A549 (cell line): ENCODE results near the gene ARHGAP27. TPM values are rescaled to one million over a fixed set of nuclear protein-coding genes. Genes with fewer than 3 reads are reported as not detected.
A peak's percentile ranks its signal among the peaks of the same experiment; 100 is the strongest.

ENCODE experiments used
- ATAC-seq, 2 experiments: fragments of 200-7000 bp in 1 of 2; fragments of >200 bp in 1 of 2; cut with Nextera tagmentation in 1 of 2; cut with Tn5 transposase in 1 of 2; 3 replicates each; pipeline versions ENCODE4 v1.8.0 to v1.9.1; 2018 to 2020; ENCODE audit warnings: mild to moderate bottlenecking in 1 of 2, moderate library complexity in 1 of 2
- CTCF ChIA-PET: fragments of 300-600 bp; sonication (Branson Sonifier 250); formaldehyde crosslinking; extraction: SDS; loops from one replicate; lab custom pipeline; 2021; ENCODE audit warnings: antibody characterized with exemption, inconsistent platforms; lab: Yijun Ruan, JAX
- POLR2A ChIA-PET: fragments of 350-600 bp; formaldehyde crosslinking; extraction: SDS; loops from one replicate; lab custom pipeline; 2021; ENCODE audit warnings: antibody characterized with exemption, inconsistent platforms; lab: Yijun Ruan, JAX
- DNase-seq, 2 experiments: peaks; one replicate each; pipeline versions ENCODE4 v3.0.0 to v3.0.0-alpha.2; 2011 to 2016; ENCODE audit warnings: low read depth in 1 of 2, low spot score in 1 of 2
- FAIRE-seq: peaks from 2 replicates; lab custom pipeline; 2011; peaks lifted over from hg19 to GRCh38; lab: Jason Lieb, UNC
- H3K27ac ChIP-seq, 2 experiments: fragments of >200 bp; sonication (Bioruptor Twin); formaldehyde crosslinking; 3 replicates each; pipeline ENCODE4 v1.5.1; 2016 to 2017
- H3K4me1 ChIP-seq: fragments of >200 bp; sonication (Bioruptor Twin); formaldehyde crosslinking; 3 replicates; pipeline ENCODE4 v1.6.1; 2016
- H3K4me2 ChIP-seq: fragments of >200 bp; sonication (Bioruptor Twin); formaldehyde crosslinking; 3 replicates; pipeline ENCODE4 v1.6.1; 2016
- H3K4me3 ChIP-seq: fragments of >200 bp; sonication (Bioruptor Twin); formaldehyde crosslinking; 3 replicates; pipeline ENCODE4 v1.5.1; 2016
- H3K9me3 ChIP-seq: fragments of >200 bp; sonication (Bioruptor Twin); formaldehyde crosslinking; 3 replicates; pipeline ENCODE4 v1.6.1; 2016
- ATOH8 ChIP-seq: fragments of 250-450 bp; sonication (Bioruptor Pico); IDR thresholded peaks from 2 replicates; pipeline ENCODE4 v1.5.0; 2020; ENCODE audit warnings: low read depth, mild to moderate bottlenecking, moderate library complexity
- BCL3 ChIP-seq: fragments of >200 bp; sonication (Bioruptor Twin); formaldehyde crosslinking; IDR thresholded peaks from 3 replicates; pipeline ENCODE4 v1.6.1; 2016
- CBX8 ChIP-seq: fragments of 200-600 bp; sonication (generic); IDR thresholded peaks from 2 replicates; pipeline ENCODE4 v1.6.1; 2016
- EHMT2 ChIP-seq: fragments of 200-600 bp; sonication (generic); IDR thresholded peaks from 2 replicates; pipeline ENCODE4 v1.6.1; 2016; ENCODE audit warnings: antibody characterized with exemption, low read depth, mild to moderate bottlenecking, moderate library complexity
- FOSB ChIP-seq: fragments of 250-450 bp; sonication (Bioruptor Pico); IDR thresholded peaks from 2 replicates; pipeline ENCODE4 v1.5.0; 2020; ENCODE audit warnings: mild to moderate bottlenecking, moderate library complexity
- HEYL ChIP-seq: fragments of 250-450 bp; sonication (Bioruptor Pico); IDR thresholded peaks from 2 replicates; pipeline ENCODE4 v1.8.0; 2021; ENCODE audit warnings: mild to moderate bottlenecking, moderate library complexity
- HOXA7 ChIP-seq: fragments of 250-450 bp; sonication (Bioruptor Pico); IDR thresholded peaks from 2 replicates; pipeline ENCODE4 v1.5.0; 2020; ENCODE audit warnings: mild to moderate bottlenecking, moderate library complexity
- HOXB13 ChIP-seq: fragments of 250-450 bp; sonication (Bioruptor Pico); IDR thresholded peaks from 2 replicates; pipeline ENCODE4 v1.5.0; 2020; ENCODE audit warnings: low read depth, mild to moderate bottlenecking, moderate library complexity
- HOXB5 ChIP-seq: fragments of 250-450 bp; sonication (Bioruptor Pico); IDR thresholded peaks from 2 replicates; pipeline ENCODE4 v1.5.0; 2020; ENCODE audit warnings: mild to moderate bottlenecking, moderate library complexity
- JUN ChIP-seq, 2 experiments: fragments of >200 bp; sonication (Bioruptor Twin); formaldehyde crosslinking; IDR thresholded peaks; 2 replicates in 1 of 2; 3 replicates in 1 of 2; pipeline ENCODE4 v1.6.1; 2016 to 2017
- KDM1A ChIP-seq: fragments of 200-600 bp; sonication (generic); IDR thresholded peaks from 2 replicates; pipeline ENCODE4 v1.6.1; 2016; ENCODE audit warnings: low read depth, mild to moderate bottlenecking
- MAFK ChIP-seq: fragments of 450-650 bp; IDR thresholded peaks from 2 replicates; pipeline ENCODE4 v1.6.1; 2014; ENCODE audit not compliant: partially characterized antibody
- MAX ChIP-seq: IDR thresholded peaks from 2 replicates; pipeline ENCODE4 v1.6.1; 2012
- MAZ ChIP-seq: fragments of 150-350 bp; IDR thresholded peaks from 2 replicates; pipeline ENCODE4 v1.6.1; 2014; ENCODE audit warnings: antibody characterized with exemption, low read depth, low read length, borderline replicate concordance
- MYC ChIP-seq: IDR thresholded peaks from 2 replicates; pipeline ENCODE4 v1.6.1; 2012; ENCODE audit warnings: mild to moderate bottlenecking, inconsistent platforms, low read length, improper control_type of control experiment, borderline replicate concordance
- POLR2AphosphoS2 ChIP-seq: conservative IDR thresholded peaks from 2 replicates; pipeline ENCODE4 v1.6.1; 2012; ENCODE audit warnings: low read length, improper control_type of control experiment, inconsistent platforms
- RAD21 ChIP-seq, 2 experiments: fragments of >200 bp in 1 of 2; sonication (Bioruptor Twin) in 1 of 2; formaldehyde crosslinking in 1 of 2; IDR thresholded peaks in 1 of 2; conservative IDR thresholded peaks in 1 of 2; 2 replicates in 1 of 2; 3 replicates in 1 of 2; pipeline ENCODE4 v1.6.1; 2012 to 2018; ENCODE audit warnings: inconsistent platforms in 1 of 2
- RCOR1 ChIP-seq: fragments of 150-350 bp; IDR thresholded peaks from 2 replicates; pipeline ENCODE4 v1.6.1; 2014; ENCODE audit warnings: antibody characterized with exemption, low read length, low read depth
- RNF2 ChIP-seq: fragments of 200-600 bp; sonication (generic); IDR thresholded peaks from 2 replicates; pipeline ENCODE4 v1.6.1; 2016; ENCODE audit warnings: low read depth, mild to moderate bottlenecking, antibody characterized with exemption, moderate library complexity, borderline replicate concordance
- TFCP2L1 ChIP-seq: fragments of 250-450 bp; sonication (Bioruptor Pico); IDR thresholded peaks from 2 replicates; pipeline ENCODE4 v1.5.0; 2021; ENCODE audit warnings: mild to moderate bottlenecking
- ZFP36 ChIP-seq: fragments of 450-650 bp; IDR thresholded peaks from 2 replicates; pipeline ENCODE4 v1.6.1; 2014; ENCODE audit warnings: borderline replicate concordance; ENCODE audit not compliant: partially characterized antibody
- ZSCAN20 ChIP-seq: fragments of 250-450 bp; sonication (Bioruptor Pico); IDR thresholded peaks from 2 replicates; pipeline ENCODE4 v1.8.0; 2022; ENCODE audit warnings: mild to moderate bottlenecking, moderate library complexity
- WGBS: methylation state at CpG from one replicate; pipeline ENCODE4 v1.1.6; 2017; ENCODE audit errors: missing lambda C conversion rate; 5-methylcytosine and 5-hydroxymethylcytosine counted together
- polyA plus RNA-seq, 4 experiments: library from polyadenylated mRNA; depleted of rRNA in 3 of 4; stranded (reverse); fragments of >200 nt; fragmentation: RNase III in 1 of 4; extraction: RNeasy Plus Mini Kit Qiagen cat#74134 plus additional on column Dnase treatment in 1 of 4; gene quantifications; 2 replicates in 3 of 4; 3 replicates in 1 of 4; pipeline ENCODE4 v1.2.3, GENCODE V29; 2011 to 2017
- TF ChIP-seq, protein P1 (sequence below): fragments of >200 bp; sonication (Bioruptor Twin); formaldehyde crosslinking; IDR thresholded peaks from 2 replicates; pipeline ENCODE4 v1.6.1; 2016
- TF ChIP-seq, protein P2 (sequence below): fragments of 450-650 bp; IDR thresholded peaks from 2 replicates; pipeline ENCODE4 v1.6.1; 2014; ENCODE audit warnings: antibody characterized with exemption
- TF ChIP-seq, protein P3 (sequence below): fragments of 250-450 bp; sonication (Bioruptor Pico); IDR thresholded peaks from 2 replicates; pipeline ENCODE4 v1.5.0; 2021; ENCODE audit warnings: mild to moderate bottlenecking, moderate library complexity, borderline replicate concordance
- TF ChIP-seq, protein P4 (sequence below): fragments of 200-600 bp; sonication (generic); IDR thresholded peaks from 2 replicates; pipeline ENCODE4 v1.6.1; 2016; ENCODE audit warnings: antibody characterized with exemption, mild to moderate bottlenecking, moderate library complexity
- TF ChIP-seq, protein P5 (sequence below): IDR thresholded peaks from 2 replicates; pipeline ENCODE4 v1.6.1; 2012; ENCODE audit warnings: low read depth, borderline replicate concordance

Gene ARHGAP27
- polyA plus RNA-seq, 2 of the 4 experiments (the other 2 are of a cell fraction) = 10.0 to 16.4 TPM

DNA sequence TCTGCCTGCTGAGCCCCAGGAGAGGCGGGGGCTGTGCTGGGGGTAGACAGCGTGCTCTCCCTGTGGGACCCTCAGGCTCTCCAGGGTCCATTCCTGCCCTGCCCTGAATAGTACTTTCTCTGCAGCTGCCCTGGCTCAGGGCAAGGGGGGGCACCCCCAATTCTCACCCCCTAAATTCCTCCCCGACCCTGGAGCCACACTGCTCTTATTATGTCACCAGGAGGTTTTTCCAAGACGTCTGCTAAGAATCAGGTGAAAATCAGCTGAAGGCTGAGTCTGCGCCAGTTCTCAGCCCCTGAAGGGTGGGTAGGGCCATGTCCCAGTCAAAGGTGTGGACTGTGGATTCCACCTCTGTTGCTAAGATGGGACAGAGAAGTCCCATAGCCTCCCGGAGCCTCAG is 66.0 kb downstream of the ARHGAP27 start:
- TF ChIP-seq MAX (no peak), CBX8 (no peak), FOSB (no peak), HOXA7 (CRISPR knock-in tag) (no peak), ATOH8 (CRISPR knock-in tag) (no peak), JUN (IDR thresholded peaks at IDR 0.05) (no peak), BCL3 (no peak), HEYL (CRISPR knock-in tag) (no peak), RNF2 (no peak), ZSCAN20 (CRISPR knock-in tag) (no peak), TFCP2L1 (CRISPR knock-in tag) (no peak), RCOR1 (no peak), HOXB5 (CRISPR knock-in tag) (no peak), HOXB13 (no peak), POLR2AphosphoS2 (no peak), MYC (no peak)
- TF ChIP-seq, protein P1, sequence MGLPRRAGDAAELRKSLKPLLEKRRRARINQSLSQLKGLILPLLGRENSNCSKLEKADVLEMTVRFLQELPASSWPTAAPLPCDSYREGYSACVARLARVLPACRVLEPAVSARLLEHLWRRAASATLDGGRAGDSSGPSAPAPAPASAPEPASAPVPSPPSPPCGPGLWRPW = no peak
- TF ChIP-seq, protein P2, sequence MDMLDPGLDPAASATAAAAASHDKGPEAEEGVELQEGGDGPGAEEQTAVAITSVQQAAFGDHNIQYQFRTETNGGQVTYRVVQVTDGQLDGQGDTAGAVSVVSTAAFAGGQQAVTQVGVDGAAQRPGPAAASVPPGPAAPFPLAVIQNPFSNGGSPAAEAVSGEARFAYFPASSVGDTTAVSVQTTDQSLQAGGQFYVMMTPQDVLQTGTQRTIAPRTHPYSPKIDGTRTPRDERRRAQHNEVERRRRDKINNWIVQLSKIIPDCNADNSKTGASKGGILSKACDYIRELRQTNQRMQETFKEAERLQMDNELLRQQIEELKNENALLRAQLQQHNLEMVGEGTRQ = no peak
- TF ChIP-seq, protein P3, sequence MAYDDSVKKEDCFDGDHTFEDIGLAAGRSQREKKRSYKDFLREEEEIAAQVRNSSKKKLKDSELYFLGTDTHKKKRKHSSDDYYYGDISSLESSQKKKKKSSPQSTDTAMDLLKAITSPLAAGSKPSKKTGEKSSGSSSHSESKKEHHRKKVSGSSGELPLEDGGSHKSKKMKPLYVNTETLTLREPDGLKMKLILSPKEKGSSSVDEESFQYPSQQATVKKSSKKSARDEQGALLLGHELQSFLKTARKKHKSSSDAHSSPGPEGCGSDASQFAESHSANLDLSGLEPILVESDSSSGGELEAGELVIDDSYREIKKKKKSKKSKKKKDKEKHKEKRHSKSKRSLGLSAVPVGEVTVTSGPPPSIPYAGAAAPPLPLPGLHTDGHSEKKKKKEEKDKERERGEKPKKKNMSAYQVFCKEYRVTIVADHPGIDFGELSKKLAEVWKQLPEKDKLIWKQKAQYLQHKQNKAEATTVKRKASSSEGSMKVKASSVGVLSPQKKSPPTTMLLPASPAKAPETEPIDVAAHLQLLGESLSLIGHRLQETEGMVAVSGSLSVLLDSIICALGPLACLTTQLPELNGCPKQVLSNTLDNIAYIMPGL (CRISPR knock-in tag) = no peak
- ATAC-seq = no peak
- no peak for FAIRE-seq
- ChIA-PET POLR2A (interaction anchor here (0.6 to 0.7 kb wide), 4 partner anchors 47 to 219 kb away, joined by 3 to 5 read pairs (median 3); partner anchors contain the start of gene HEXIM1), CTCF (interaction anchor here (0.8 to 18.2 kb wide), 11 partner anchors 9 to 131 kb away, joined by 3 to 294 read pairs (median 4); partner anchors contain the start of gene MAP3K14)
- no peak overlapping the region for H3K4me3 ChIP-seq
- 89% methylated on average over 6 of the region's 6 CpGs for WGBS
- no peaks in the 10 kb centered on the region for H3K9me3 ChIP-seq
- DNase-seq = no peak
- H3K27ac ChIP-seq = peak overlapping the region; percentile 48 to 97; a peak in 4 of 6 replicates
- H3K4me1 ChIP-seq = peaks cover 51% of the 10 kb centered on the region
- no peak overlapping the region for H3K4me2 ChIP-seq

DNA sequence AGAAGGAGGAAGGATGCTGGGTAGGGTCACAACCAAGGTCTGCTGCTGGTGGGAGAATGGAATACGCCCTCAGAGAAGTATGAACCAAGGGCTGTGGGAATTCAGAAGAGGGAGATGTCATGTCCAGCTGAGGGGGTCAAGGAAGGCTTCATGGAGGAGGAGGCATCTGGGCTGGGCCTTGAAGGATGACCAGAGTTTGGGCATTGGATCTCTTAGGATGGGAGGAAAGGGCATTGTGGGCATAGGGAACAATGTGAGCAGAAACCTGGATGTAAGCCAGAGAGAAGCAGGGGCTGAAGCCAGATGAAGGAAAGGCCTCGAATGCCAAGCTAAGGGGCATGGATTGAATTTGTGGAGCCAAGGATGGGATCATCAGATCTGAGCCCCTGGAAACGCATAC is 66.6 kb downstream of the ARHGAP27 start:
- peak; percentile 28 for FAIRE-seq
- POLR2A ChIA-PET = interaction anchor here (0.6 to 1.0 kb wide), 3 partner anchors 47 to 72 kb away, joined by 3 read pairs; no protein-coding TSS in a partner anchor
- CTCF ChIA-PET = interaction anchor here (0.8 to 18.2 kb wide), 10 partner anchors 15 to 231 kb away, joined by 3 to 294 read pairs (median 4); partner anchors contain the start of genes ACBD4 and MAP3K14
- H3K4me2 ChIP-seq = no peak overlapping the region
- DNase-seq = no peak
- ATAC-seq = no peak
- peak overlapping the region; percentile 30 to 97; a peak in 5 of 6 replicates for H3K27ac ChIP-seq
- H3K9me3 ChIP-seq = no peaks in the 10 kb centered on the region
- H3K4me3 ChIP-seq = no peak overlapping the region
- peaks cover 47% of the 10 kb centered on the region for H3K4me1 ChIP-seq
- TF ChIP-seq, protein P4, sequence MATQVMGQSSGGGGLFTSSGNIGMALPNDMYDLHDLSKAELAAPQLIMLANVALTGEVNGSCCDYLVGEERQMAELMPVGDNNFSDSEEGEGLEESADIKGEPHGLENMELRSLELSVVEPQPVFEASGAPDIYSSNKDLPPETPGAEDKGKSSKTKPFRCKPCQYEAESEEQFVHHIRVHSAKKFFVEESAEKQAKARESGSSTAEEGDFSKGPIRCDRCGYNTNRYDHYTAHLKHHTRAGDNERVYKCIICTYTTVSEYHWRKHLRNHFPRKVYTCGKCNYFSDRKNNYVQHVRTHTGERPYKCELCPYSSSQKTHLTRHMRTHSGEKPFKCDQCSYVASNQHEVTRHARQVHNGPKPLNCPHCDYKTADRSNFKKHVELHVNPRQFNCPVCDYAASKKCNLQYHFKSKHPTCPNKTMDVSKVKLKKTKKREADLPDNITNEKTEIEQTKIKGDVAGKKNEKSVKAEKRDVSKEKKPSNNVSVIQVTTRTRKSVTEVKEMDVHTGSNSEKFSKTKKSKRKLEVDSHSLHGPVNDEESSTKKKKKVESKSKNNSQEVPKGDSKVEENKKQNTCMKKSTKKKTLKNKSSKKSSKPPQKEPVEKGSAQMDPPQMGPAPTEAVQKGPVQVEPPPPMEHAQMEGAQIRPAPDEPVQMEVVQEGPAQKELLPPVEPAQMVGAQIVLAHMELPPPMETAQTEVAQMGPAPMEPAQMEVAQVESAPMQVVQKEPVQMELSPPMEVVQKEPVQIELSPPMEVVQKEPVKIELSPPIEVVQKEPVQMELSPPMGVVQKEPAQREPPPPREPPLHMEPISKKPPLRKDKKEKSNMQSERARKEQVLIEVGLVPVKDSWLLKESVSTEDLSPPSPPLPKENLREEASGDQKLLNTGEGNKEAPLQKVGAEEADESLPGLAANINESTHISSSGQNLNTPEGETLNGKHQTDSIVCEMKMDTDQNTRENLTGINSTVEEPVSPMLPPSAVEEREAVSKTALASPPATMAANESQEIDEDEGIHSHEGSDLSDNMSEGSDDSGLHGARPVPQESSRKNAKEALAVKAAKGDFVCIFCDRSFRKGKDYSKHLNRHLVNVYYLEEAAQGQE = no peak
- TF ChIP-seq MAZ (no peak), ZFP36 (peak; percentile 96), MAFK (no peak), RAD21 (conservative IDR thresholded peaks at IDR 0.05 in 1 of 2, IDR thresholded peaks at IDR 0.05 in 1 of 2) (no peak), EHMT2 (no peak), KDM1A (peak; percentile 76; the same call in 1 of the 2 replicates)
- TF ChIP-seq, protein P5, sequence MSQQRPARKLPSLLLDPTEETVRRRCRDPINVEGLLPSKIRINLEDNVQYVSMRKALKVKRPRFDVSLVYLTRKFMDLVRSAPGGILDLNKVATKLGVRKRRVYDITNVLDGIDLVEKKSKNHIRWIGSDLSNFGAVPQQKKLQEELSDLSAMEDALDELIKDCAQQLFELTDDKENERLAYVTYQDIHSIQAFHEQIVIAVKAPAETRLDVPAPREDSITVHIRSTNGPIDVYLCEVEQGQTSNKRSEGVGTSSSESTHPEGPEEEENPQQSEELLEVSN = no peak
- WGBS = 86% methylated on average over 3 of the region's 3 CpGs
